HL-60 (cell line): Measurements from ENCODE around the gene CSF1R.

ENCODE experiments used
- CTCF ChIP-seq: IDR thresholded peaks from one replicate; pipeline ENCODE4 v1.5.1; 2011; ENCODE audit warnings: low read length, control low read depth, inconsistent platforms; ENCODE audit not compliant: insufficient read depth
- GABPA ChIP-seq: IDR thresholded peaks from 2 replicates; pipeline ENCODE4 v1.6.1; 2012; ENCODE audit warnings: low read depth
- POLR2AphosphoS5 ChIP-seq: IDR thresholded peaks from 2 replicates; pipeline ENCODE4 v1.6.1; 2012; ENCODE audit warnings: low read depth
- REST ChIP-seq: IDR thresholded peaks from 2 replicates; pipeline ENCODE4 v1.6.1; 2012; ENCODE audit warnings: low read depth; ENCODE audit not compliant: insufficient replicate concordance

- TF ChIP-seq CTCF = no peak
- TF ChIP-seq GABPA = no peak
- no peak for TF ChIP-seq POLR2AphosphoS5
- no peak for TF ChIP-seq REST
These were observed 37.8 kb upstream of the CSF1R start for GRCh38 chr5:150124111-150124557.
